GM12801 (cell line): ENCODE results near the gene FBXW12.

ENCODE experiments used
- TF ChIP-seq, protein P1 (sequence below): IDR thresholded peaks from one replicate; pipeline ENCODE4 v1.5.1; 2011; ENCODE audit warnings: control low read depth; ENCODE audit not compliant: insufficient read length; ENCODE audit errors: extremely low read depth

FBXW12 gene

DNA sequence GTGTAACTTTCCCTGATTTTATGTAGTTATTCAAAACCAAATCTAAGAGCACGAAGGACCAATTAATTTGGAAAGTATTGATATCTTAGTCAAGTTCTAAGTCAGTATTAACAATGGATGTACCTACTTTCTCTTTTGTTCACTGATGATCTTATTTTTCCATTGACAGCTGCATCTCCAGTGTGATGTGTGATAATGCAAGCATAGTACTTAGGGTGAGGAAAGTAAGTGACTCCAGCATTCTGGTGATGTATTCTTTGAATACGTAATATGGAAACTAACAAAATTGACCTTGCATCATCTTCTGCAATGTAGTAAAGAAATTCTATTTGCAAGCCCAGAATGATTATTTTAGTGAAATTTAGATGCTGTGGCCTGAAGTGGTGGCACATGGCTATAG is 22.4 kb downstream of the FBXW12 start:
- TF ChIP-seq, protein P1, sequence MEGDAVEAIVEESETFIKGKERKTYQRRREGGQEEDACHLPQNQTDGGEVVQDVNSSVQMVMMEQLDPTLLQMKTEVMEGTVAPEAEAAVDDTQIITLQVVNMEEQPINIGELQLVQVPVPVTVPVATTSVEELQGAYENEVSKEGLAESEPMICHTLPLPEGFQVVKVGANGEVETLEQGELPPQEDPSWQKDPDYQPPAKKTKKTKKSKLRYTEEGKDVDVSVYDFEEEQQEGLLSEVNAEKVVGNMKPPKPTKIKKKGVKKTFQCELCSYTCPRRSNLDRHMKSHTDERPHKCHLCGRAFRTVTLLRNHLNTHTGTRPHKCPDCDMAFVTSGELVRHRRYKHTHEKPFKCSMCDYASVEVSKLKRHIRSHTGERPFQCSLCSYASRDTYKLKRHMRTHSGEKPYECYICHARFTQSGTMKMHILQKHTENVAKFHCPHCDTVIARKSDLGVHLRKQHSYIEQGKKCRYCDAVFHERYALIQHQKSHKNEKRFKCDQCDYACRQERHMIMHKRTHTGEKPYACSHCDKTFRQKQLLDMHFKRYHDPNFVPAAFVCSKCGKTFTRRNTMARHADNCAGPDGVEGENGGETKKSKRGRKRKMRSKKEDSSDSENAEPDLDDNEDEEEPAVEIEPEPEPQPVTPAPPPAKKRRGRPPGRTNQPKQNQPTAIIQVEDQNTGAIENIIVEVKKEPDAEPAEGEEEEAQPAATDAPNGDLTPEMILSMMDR: no peak

DNA sequence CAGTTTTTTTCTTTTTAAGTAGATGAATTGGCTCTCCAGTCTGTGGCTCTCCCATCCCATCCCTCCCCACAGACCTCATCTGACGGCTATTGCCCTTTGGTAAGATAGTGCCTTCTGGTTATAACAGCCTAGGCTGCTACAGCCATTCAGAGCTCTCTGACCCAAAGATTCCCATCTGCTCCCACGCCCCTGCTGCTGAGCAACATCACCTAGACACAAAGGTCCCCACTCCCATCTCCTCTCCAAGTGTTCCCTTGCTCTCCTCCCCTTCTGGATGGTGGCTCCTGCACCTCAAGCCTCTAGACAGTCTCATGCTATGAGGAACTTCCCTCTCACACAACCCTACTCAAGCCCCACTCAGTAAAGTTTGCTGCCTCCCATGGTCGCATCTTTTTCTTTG is 23.7 kb downstream of the FBXW12 start:
- TF ChIP-seq, protein P1: no peak

DNA sequence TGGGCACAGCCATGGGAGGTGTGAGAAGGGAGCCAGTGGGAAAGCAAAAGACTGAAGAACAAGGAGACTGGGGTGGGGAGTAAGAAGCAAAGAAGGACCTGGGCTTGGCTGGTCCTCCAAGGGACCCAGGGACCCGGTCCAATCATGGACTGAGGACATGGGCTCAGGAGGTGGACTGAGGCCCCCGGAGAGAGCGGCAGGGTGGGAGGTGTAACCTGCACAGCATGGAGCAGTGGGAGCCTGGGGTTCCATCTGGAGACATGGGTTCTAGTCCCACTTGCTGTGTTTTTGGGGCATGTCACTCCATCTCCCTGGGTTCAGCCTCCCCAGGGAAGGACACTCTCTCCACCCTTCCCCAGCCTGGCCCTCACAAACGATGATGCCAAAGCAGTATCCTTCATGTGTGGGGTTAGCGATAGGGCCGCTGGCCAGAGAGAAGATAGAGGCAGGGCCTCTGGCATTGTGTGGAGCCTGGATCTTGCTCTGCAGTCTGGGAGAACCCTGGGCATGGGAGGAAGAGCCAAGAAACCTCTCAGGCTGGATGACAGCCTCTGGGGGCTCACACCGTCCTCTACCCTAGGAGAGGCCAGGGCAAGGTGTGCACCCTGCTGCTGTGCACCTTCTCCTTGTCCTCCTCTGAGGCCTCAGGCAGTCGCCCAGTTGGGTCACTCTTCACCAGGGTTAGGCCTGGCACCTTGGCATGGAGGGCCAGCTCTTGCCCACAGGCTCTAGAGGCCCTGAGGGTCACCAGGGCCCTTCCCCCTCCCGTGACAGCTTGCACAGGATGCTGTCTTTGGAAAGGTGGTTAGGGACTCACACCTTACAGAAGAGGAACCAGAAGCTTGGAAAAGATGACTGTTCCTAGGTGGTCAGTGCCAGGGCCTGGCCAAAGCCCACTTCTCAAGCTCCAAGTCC is 26.0 kb downstream of the FBXW12 start:
- TF ChIP-seq, protein P1: no peak

DNA sequence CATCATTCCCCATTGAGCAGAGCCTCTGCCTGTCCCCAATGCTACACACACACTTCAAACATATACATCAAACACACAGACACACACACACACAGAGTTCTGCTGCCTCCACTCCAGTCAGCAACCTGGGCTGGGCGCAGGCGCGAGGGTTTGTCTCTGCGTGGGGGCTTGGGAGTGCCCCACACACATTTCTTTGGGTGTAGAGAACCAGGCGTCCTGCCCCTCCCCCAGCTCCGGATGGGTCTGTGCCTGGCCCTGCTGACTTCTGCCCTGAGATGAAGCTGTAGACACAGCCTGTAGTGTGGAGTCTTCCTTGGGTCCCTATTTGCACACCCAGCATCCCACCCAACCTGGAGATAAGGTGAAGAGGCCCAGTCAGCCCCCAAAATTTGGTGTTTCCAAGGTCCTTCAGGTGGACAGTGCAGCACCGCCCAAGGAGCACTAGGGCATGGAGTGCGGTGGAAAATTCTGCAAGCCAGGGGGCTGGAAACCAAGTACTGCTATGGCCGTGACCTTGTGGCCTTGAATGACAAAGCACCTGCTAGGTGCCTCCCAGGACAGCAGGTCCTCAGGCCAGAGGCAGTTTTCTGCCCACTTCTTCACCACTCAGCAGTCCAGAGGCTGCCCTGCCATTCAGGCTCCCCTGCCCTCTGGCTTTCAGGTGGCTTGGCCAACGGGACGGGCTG is 26.8 kb downstream of the FBXW12 start:
- TF ChIP-seq, protein P1: no peak

DNA sequence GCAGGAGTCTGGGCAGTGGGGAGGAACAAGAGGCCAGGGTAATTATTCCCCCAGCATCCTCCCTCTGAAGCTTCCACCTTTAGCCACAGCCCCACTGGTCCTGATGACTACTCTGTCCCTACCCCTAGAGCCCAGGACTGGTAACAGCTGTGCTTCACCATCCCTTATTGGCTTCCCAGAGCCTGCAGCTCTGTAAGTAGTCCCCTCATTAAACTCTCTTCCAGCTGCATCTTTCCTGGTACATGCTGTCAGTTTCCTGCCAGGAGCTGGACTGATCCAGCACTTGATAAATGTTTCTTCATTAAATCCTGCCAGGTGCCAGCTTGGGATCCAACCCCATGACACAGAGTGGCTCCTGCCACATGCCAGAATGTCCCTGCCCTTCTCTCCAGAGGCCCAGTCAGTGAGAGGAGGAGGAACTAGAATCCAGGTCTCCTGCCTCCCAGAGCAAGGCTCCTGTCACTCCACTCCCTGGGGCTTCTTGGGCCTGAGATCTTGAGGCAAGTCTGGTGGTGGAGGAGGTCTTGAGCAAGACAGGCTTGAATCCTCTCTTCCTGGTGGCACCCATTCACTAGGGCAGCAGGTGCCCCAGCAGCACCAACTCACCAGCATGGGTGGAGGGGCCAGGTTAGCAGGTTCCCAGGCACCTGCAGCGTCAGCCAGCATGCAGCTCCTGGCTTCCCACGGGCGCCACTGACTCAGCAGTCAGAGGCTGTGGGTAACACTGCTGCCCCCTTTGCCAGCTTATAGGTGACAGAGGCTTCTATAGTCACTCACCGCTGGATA is 27.6 kb downstream of the FBXW12 start:
- TF ChIP-seq, protein P1: no peak

DNA sequence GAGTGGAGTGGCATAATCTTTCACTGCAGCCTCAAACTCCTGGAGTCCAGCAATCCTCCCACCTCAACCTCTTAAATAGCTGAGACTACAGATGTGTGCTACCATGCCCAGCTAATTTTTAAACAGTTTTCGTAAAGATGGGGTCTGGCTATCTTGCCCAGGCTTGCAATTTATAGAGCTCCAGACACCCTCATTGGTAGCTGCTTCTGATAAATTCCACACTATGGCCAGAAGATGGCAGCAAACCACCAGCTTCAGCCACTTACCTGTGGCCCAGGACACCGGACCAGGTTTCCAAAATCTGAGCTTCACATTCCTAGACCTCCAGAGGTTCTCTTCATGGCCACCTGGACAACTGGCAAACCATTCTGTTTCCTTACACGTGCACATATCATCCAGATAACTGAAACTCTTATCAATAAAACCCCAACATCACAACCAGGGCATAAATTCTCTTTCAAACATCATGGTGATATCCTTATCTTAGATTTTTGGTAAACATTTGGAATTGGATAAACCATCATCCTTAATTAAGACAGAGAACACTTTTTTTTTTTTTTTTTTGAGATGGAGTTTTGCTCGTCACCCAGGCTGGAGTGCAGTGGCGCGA is 28.9 kb downstream of the FBXW12 start:
- TF ChIP-seq, protein P1: no peak
